Nephron progenitor cell (in vitro differentiated cells): ENCODE results near the gene DAPP1.

Experiments used
- DNase-seq: peaks from one replicate; pipeline ENCODE4 v3.0.0; 2021
- H3K27ac Mint-ChIP-seq: 2 replicates; pipeline ENCODE4 v1.8.0; 2021; ENCODE audit warnings: mild to moderate bottlenecking, moderate library complexity, mixed read lengths
- H3K27me3 Mint-ChIP-seq: 2 replicates; pipeline ENCODE4 v1.8.0; 2021; ENCODE audit warnings: mild to moderate bottlenecking, low read depth, mixed read lengths; ENCODE audit not compliant: poor library complexity
- H3K36me3 Mint-ChIP-seq: 2 replicates; pipeline ENCODE4 v1.8.0; 2021; ENCODE audit warnings: low read depth, mixed read lengths
- H3K4me1 Mint-ChIP-seq: 2 replicates; pipeline ENCODE4 v1.8.0; 2021; ENCODE audit warnings: mixed read lengths
- H3K4me3 Mint-ChIP-seq: 2 replicates; pipeline ENCODE4 v1.8.0; 2021; ENCODE audit warnings: mild to moderate bottlenecking, moderate library complexity, mixed read lengths
- H3K9me3 Mint-ChIP-seq: 2 replicates; pipeline ENCODE4 v1.8.0; 2021; ENCODE audit warnings: mild to moderate bottlenecking, moderate library complexity, mixed read lengths
- TF ChIP-seq, protein P1 (sequence below): fragments of 200-600 bp; sonication (generic); IDR thresholded peaks from 2 replicates; pipeline ENCODE4 v1.5.0; 2021; ENCODE audit warnings: antibody characterized with exemption

The DAPP1 gene

DNA sequence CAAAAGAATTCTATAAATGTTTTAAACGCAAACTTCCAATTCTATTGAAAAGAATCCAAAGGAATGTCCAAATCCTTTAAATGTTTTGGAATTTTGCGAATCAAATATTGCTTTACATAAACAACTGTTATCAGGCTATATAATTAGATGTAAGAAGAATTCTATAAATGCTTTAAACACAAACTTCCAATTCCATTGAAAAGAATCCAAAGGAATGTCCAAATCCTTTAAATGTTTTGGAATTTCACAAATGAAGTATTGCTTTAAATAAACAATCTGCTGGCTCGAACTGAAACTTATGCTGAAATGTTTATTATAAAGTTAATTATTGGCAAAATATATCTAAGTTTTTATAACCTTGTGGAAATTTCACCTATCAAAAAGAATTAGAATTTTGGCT is 16.1 kb downstream of the DAPP1 start:
- Mint-ChIP-seq H3K36me3 (no peaks in the 10 kb centered on the region), H3K9me3 (no peaks in the 10 kb centered on the region), H3K27ac (no peak overlapping the region), H3K27me3 (peaks cover 13% of the 10 kb centered on the region), H3K4me1 (no peaks in the 10 kb centered on the region), H3K4me3 (no peak overlapping the region)
- TF ChIP-seq, protein P1, sequence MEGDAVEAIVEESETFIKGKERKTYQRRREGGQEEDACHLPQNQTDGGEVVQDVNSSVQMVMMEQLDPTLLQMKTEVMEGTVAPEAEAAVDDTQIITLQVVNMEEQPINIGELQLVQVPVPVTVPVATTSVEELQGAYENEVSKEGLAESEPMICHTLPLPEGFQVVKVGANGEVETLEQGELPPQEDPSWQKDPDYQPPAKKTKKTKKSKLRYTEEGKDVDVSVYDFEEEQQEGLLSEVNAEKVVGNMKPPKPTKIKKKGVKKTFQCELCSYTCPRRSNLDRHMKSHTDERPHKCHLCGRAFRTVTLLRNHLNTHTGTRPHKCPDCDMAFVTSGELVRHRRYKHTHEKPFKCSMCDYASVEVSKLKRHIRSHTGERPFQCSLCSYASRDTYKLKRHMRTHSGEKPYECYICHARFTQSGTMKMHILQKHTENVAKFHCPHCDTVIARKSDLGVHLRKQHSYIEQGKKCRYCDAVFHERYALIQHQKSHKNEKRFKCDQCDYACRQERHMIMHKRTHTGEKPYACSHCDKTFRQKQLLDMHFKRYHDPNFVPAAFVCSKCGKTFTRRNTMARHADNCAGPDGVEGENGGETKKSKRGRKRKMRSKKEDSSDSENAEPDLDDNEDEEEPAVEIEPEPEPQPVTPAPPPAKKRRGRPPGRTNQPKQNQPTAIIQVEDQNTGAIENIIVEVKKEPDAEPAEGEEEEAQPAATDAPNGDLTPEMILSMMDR, result no peak
- DNase-seq, result no peak

DNA sequence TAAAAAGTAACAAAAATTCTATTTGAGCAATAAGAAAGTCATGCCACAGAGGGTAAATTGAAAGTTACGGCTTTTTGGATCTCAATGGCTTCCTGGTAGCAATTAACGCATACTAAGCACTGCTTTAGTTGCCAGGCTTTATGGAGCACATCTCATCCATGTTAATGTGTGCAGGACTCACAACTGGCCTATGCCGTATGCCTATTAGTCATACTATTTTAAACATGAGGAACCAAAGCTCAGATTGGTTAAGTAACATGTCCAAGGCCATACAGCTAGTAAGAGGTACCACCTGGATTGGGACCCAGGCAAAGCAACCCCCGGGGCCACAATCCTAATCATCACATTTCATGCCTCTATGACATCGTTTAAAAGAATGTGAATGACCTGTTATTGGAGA is 17.1 kb downstream of the DAPP1 start:
- TF ChIP-seq, protein P1, result no peak
- Mint-ChIP-seq H3K27me3 (peaks cover 13% of the 10 kb centered on the region), H3K4me3 (no peak overlapping the region), H3K36me3 (no peaks in the 10 kb centered on the region), H3K4me1 (no peaks in the 10 kb centered on the region), H3K27ac (no peak overlapping the region), H3K9me3 (no peaks in the 10 kb centered on the region)
- no peak for DNase-seq

DNA sequence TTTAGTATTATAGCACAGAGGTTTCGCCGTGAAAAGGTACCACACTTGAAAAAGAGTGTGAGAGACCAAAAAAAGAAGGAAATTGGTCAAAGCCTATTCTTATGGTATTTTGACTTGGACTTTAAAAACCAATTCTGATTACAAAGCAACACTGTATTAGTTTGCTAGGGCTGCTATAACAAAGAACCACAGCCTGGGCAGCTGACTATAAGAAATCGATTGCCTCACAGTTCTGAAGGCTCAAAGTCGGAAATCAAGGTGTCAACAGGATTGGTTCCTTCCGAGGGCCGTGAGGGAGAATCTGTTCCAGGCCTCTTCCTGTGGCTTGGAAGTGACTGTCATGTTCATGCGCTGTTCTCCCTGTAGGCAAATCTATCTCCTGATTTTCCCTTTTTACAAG is 17.9 kb downstream of the DAPP1 start:
- Mint-ChIP-seq H3K4me1 (no peaks in the 10 kb centered on the region), H3K4me3 (no peak overlapping the region), H3K9me3 (no peaks in the 10 kb centered on the region), H3K27ac (no peak overlapping the region), H3K27me3 (peaks cover 16% of the 10 kb centered on the region), H3K36me3 (no peaks in the 10 kb centered on the region)
- no peak for DNase-seq
- TF ChIP-seq, protein P1, result no peak

DNA sequence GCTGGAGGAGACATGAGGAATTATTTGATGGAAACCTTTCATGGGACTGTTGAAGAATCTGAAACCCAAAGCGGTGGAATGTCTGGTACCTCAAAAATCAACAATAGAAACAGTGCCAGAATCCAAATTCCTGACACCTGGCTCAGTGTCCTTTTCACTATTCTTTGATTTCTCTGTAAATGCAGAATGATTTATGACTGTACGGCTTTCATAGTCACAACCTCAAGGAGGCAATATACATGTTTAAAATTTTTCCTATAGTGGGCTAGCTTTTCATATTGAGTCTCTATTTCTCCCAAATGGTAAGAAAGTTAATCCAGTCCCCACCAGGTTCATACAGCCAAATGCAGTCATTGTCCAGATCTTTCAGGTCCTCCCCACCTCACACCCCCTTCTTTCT is 19.3 kb downstream of the DAPP1 start:
- Mint-ChIP-seq H3K4me1 (no peaks in the 10 kb centered on the region), H3K27ac (no peak overlapping the region), H3K9me3 (no peaks in the 10 kb centered on the region), H3K36me3 (no peaks in the 10 kb centered on the region), H3K27me3 (peaks cover 18% of the 10 kb centered on the region), H3K4me3 (no peak overlapping the region)
- no peak for DNase-seq
- TF ChIP-seq, protein P1, result no peak

DNA sequence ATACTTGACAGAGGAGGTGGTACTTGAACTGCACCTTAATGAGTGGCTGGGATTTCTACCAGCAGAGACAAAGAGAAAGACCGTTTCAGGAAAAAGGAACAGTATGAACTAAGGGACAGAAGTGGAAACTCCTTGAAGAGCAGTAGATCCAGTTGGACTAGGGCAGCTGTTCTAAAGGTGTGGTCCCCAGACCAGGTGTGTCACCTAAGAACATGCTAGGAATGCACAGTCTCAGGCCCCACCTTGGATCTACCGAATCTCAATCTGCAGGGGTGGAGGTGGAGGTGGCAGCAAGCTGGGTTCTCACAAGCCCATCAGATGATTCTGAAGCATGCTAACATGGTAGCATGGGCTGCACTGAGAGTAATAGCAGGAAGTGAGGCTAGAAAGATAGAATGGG is 22.3 kb downstream of the DAPP1 start:
- no peaks in the 10 kb centered on the region for H3K4me1 Mint-ChIP-seq
- DNase-seq, result no peak
- TF ChIP-seq, protein P1, result no peak
- no peak overlapping the region for H3K27ac Mint-ChIP-seq
- H3K36me3 Mint-ChIP-seq, result no peaks in the 10 kb centered on the region
- H3K4me3 Mint-ChIP-seq, result no peak overlapping the region
- H3K27me3 Mint-ChIP-seq, result peaks cover 11% of the 10 kb centered on the region
- H3K9me3 Mint-ChIP-seq, result no peaks in the 10 kb centered on the region

DNA sequence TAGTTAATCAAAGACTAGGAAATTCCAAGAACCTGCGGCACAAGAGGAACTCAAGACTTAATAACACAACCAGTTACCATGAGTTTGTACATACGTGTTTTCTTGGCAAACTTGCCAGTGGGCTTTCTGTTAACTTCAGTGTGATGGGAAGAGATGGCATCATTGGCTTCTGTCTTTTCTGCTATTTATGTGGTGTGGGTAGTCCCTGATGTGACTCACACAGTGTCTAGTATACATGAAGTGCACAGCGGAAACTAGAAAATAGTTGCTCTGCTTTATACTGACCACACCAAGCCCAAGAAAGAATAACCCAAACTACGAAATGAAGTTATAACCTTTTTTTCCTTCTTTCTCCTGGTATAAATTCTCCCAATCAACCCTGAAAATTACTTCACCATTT is 24.5 kb downstream of the DAPP1 start:
- no peak overlapping the region for H3K27ac Mint-ChIP-seq
- TF ChIP-seq, protein P1, result no peak
- DNase-seq, result no peak
- H3K9me3 Mint-ChIP-seq, result no peaks in the 10 kb centered on the region
- H3K36me3 Mint-ChIP-seq, result no peaks in the 10 kb centered on the region
- no peak overlapping the region for H3K4me3 Mint-ChIP-seq
- H3K27me3 Mint-ChIP-seq, result peaks cover 6% of the 10 kb centered on the region
- H3K4me1 Mint-ChIP-seq, result no peaks in the 10 kb centered on the region
